Ramos (cell line): ENCODE results near the gene SEC31B.

Experiments used
- in situ Hi-C: fragments of 300-500 bp; cut with MboI; formaldehyde crosslinking; loops from one replicate; pipeline ENCODE4 v1.14.3; 2022; ENCODE audit warnings: low sequenced_read_pairs; ENCODE audit not compliant: unreplicated experiment

SEC31B gene

GRCh38 chr10:100505164-100505563 is 14.5 kb downstream of the SEC31B start:
- in situ Hi-C loops = no loop called here

- in situ Hi-C loops = no loop called here
Measured at GRCh38 chr10:100504096-100504495, 15.6 kb downstream of the SEC31B start.

- in situ Hi-C loops = no loop called here
Measured at GRCh38 chr10:100502926-100503494, 16.7 kb downstream of the SEC31B start.

GRCh38 chr10:100501423-100501822 is 18.2 kb downstream of the SEC31B start:
- in situ Hi-C loops = no loop called here

- in situ Hi-C loops = no loop called here
Measured at GRCh38 chr10:100498059-100498458, 21.6 kb downstream of the SEC31B start.

- in situ Hi-C loops = no loop called here
Measured at GRCh38 chr10:100496567-100496966, 23.1 kb downstream of the SEC31B start.

- in situ Hi-C loops = no loop called here
Measured at GRCh38 chr10:100490531-100490930, 29.1 kb downstream of the SEC31B start.

GRCh38 chr10:100489396-100489795 is 30.3 kb downstream of the SEC31B start:
- in situ Hi-C loops = no loop called here

GRCh38 chr10:100487529-100487928 is 32.1 kb downstream of the SEC31B start:
- in situ Hi-C loops = no loop called here

- in situ Hi-C loops = no loop called here
Measured at GRCh38 chr10:100485801-100486495, 33.7 kb downstream of the SEC31B start.

GRCh38 chr10:100485366-100485765 is 34.3 kb downstream of the SEC31B start:
- in situ Hi-C loops = no loop called here

GRCh38 chr10:100483876-100484666 is 35.6 kb downstream of the SEC31B start:
- in situ Hi-C loops = no loop called here

GRCh38 chr10:100482834-100483185 is 36.9 kb downstream of the SEC31B start:
- in situ Hi-C loops = no loop called here

GRCh38 chr10:100482181-100482833 is 37.4 kb downstream of the SEC31B start:
- in situ Hi-C loops = no loop called here

GRCh38 chr10:100481462-100482081 is 38.1 kb downstream of the SEC31B start:
- in situ Hi-C loops = no loop called here

- in situ Hi-C loops = no loop called here
Measured at GRCh38 chr10:100480002-100480401, 39.7 kb downstream of the SEC31B start.

- in situ Hi-C loops = no loop called here
Measured at GRCh38 chr10:100479037-100479436, 40.6 kb downstream of the SEC31B start.

GRCh38 chr10:100477970-100478369 is 41.7 kb downstream of the SEC31B start:
- in situ Hi-C loops = no loop called here

GRCh38 chr10:100470367-100470766 is 49.3 kb downstream of the SEC31B start:
- in situ Hi-C loops = no loop called here

GRCh38 chr10:100469756-100470155 is 49.9 kb downstream of the SEC31B start:
- in situ Hi-C loops = no loop called here
